Caco-2 (cell line): ENCODE measurements around the gene CASTOR2. TPM values are rescaled to one million over a fixed set of nuclear protein-coding genes. Genes with fewer than 3 reads are reported as not detected.

Experiments used
- BruUV-seq: library from RNA; stranded (reverse); fragments of 400-500 nt; replicated peaks from 2 replicates; lab custom pipeline; 2021; lab: Mats Ljungman, UMichigan
- CTCF ChIA-PET: fragments of 300-600 bp; sonication (Branson Sonifier 250); formaldehyde crosslinking; loops from one replicate; lab custom pipeline; 2022; ENCODE audit warnings: antibody characterized with exemption; lab: Charles Lee
- POLR2A ChIA-PET: fragments of 300-600 bp; sonication (Branson Sonifier 250); formaldehyde crosslinking; loops from one replicate; lab custom pipeline; 2022; ENCODE audit warnings: antibody characterized with exemption; lab: Charles Lee
- DNase-seq, 2 experiments: peaks; one replicate each; pipeline versions ENCODE4 v3.0.0 to v3.0.0-alpha.2; 2020 to 2022
- H3K27me3 ChIP-seq: replicated peaks from 2 replicates; pipeline ENCODE4 v1.6.0; 2011; ENCODE audit warnings: low read length; ENCODE audit not compliant: control insufficient read depth, insufficient read depth
- H3K36me3 ChIP-seq: 2 replicates; pipeline ENCODE4 v1.5.1; 2011; ENCODE audit warnings: low read length; ENCODE audit not compliant: control insufficient read depth, insufficient read depth
- H3K4me1 ChIP-seq: fragments of 250-450 bp; sonication (Bioruptor Pico); 2 replicates; pipeline ENCODE4 v1.5.1; 2020; ENCODE audit warnings: mild to moderate bottlenecking
- H3K4me3 ChIP-seq: 2 replicates; pipeline ENCODE4 v1.5.1; 2011; ENCODE audit warnings: low read depth, mild to moderate bottlenecking, control low read depth, low read length
- H3K9me3 ChIP-seq: fragments of 250-450 bp; sonication (Bioruptor Pico); 2 replicates; pipeline ENCODE4 v1.5.1; 2020; ENCODE audit warnings: mild to moderate bottlenecking, moderate library complexity
- H3K27ac Mint-ChIP-seq: one replicate; pipeline ENCODE4 v1.8.0; 2022; ENCODE audit warnings: mixed read lengths; ENCODE audit not compliant: unreplicated experiment
- H3K27me3 Mint-ChIP-seq: one replicate; pipeline ENCODE4 v1.8.0; 2022; ENCODE audit warnings: mixed read lengths; ENCODE audit not compliant: insufficient read depth, unreplicated experiment
- H3K36me3 Mint-ChIP-seq: one replicate; pipeline ENCODE4 v1.8.0; 2022; ENCODE audit warnings: mild to moderate bottlenecking, mixed read lengths; ENCODE audit not compliant: insufficient read depth, unreplicated experiment
- H3K4me1 Mint-ChIP-seq: one replicate; pipeline ENCODE4 v1.8.0; 2022; ENCODE audit warnings: low read depth, mixed read lengths; ENCODE audit not compliant: unreplicated experiment
- H3K4me3 Mint-ChIP-seq: one replicate; pipeline ENCODE4 v1.8.0; 2022; ENCODE audit warnings: mild to moderate bottlenecking, moderate library complexity, mixed read lengths; ENCODE audit not compliant: unreplicated experiment
- H3K9me3 Mint-ChIP-seq: one replicate; pipeline ENCODE4 v1.8.0; 2022; ENCODE audit warnings: mixed read lengths; ENCODE audit not compliant: unreplicated experiment
- CTCF ChIP-seq, 2 experiments: fragments of 200-600 bp in 1 of 2; IDR thresholded peaks; 1 replicate in 1 of 2; 2 replicates in 1 of 2; pipeline versions ENCODE4 v1.5.1 to v1.8.0; 2011 to 2022; ENCODE audit warnings: antibody characterized with exemption in 1 of 2, control low read depth in 1 of 2, inconsistent platforms in 1 of 2, low read depth in 1 of 2, low read length in 1 of 2, mild to moderate bottlenecking in 1 of 2, moderate library complexity in 1 of 2; ENCODE audit not compliant: insufficient read depth in 1 of 2, severe bottlenecking in 1 of 2, unreplicated experiment in 1 of 2
- intact Hi-C: fragments of 100-400 bp; cut with micrococcal nuclease; formaldehyde crosslinking; loops from one replicate; pipeline ENCODE4 v1.10.0; 2022; ENCODE audit not compliant: unreplicated experiment
- total RNA-seq: library from RNA; stranded (reverse); gene quantifications from 2 replicates; pipeline ENCODE4 v1.2.3, GENCODE V29; 2022

CASTOR2 gene
- total RNA-seq, 1 experiment from 2014 or later = 45.6 TPM

GRCh38 chr7:75048435-75049379 is 84.2 kb downstream of the CASTOR2 start:
- H3K36me3 ChIP-seq = peaks cover under 1% of the 10 kb centered on the region; the same call in 1 of the 2 replicates
- Mint-ChIP-seq H3K27ac (no peak overlapping the region), H3K9me3 (no peaks in the 10 kb centered on the region), H3K36me3 (peaks cover 49% of the 10 kb centered on the region), H3K4me3 (no peak overlapping the region), H3K27me3 (no peaks in the 10 kb centered on the region), H3K4me1 (no peaks in the 10 kb centered on the region)
- BruUV-seq = no TSS peak
- no peak overlapping the region for H3K4me3 ChIP-seq
- CTCF ChIA-PET = interaction anchor here (0.8 kb wide), 1 partner anchor 15 kb away, joined by 3 read pairs; no protein-coding TSS in a partner anchor
- DNase-seq = no peak
- H3K27me3 ChIP-seq = no peaks in the 10 kb centered on the region
- no peak for TF ChIP-seq CTCF (IDR thresholded peaks at IDR 0.05; ENCODE audit: insufficient read depth in 1 of 2, low read depth in 1 of 2, low read length in 1 of 2, severe bottlenecking in 1 of 2, unreplicated experiment in 1 of 2)
- H3K4me1 ChIP-seq = no peaks in the 10 kb centered on the region
- POLR2A ChIA-PET = no interaction called here
- H3K9me3 ChIP-seq = no peaks in the 10 kb centered on the region
- intact Hi-C loops = no loop called here

- H3K4me1 Mint-ChIP-seq = no peaks in the 10 kb centered on the region
- H3K36me3 Mint-ChIP-seq = peaks cover 59% of the 10 kb centered on the region
- no peak overlapping the region for H3K4me3 ChIP-seq
- intact Hi-C loops = no loop called here
- no peaks in the 10 kb centered on the region for H3K9me3 Mint-ChIP-seq
- no peaks in the 10 kb centered on the region for H3K4me1 ChIP-seq
- no peak overlapping the region for H3K4me3 Mint-ChIP-seq
- no peak for DNase-seq
- CTCF ChIA-PET = no interaction called here
- H3K27me3 ChIP-seq = no peaks in the 10 kb centered on the region
- BruUV-seq = no TSS peak
- H3K9me3 ChIP-seq = no peaks in the 10 kb centered on the region
- POLR2A ChIA-PET = no interaction called here
- no peaks in the 10 kb centered on the region; the same call in 1 of the 2 replicates for H3K36me3 ChIP-seq
- H3K27me3 Mint-ChIP-seq = no peaks in the 10 kb centered on the region
- H3K27ac Mint-ChIP-seq = no peak overlapping the region
- no peak for TF ChIP-seq CTCF (IDR thresholded peaks at IDR 0.05; ENCODE audit: insufficient read depth in 1 of 2, low read depth in 1 of 2, low read length in 1 of 2, severe bottlenecking in 1 of 2, unreplicated experiment in 1 of 2)
These were observed 85.3 kb downstream of the CASTOR2 start for GRCh38 chr7:75049817-75050216.

GRCh38 chr7:75050501-75050900 is 86.0 kb downstream of the CASTOR2 start:
- intact Hi-C loops = no loop called here
- H3K4me3 ChIP-seq = no peak overlapping the region
- H3K27me3 ChIP-seq = no peaks in the 10 kb centered on the region
- BruUV-seq = no TSS peak
- Mint-ChIP-seq H3K36me3 (peaks cover 63% of the 10 kb centered on the region), H3K27ac (no peak overlapping the region), H3K27me3 (no peaks in the 10 kb centered on the region), H3K4me3 (no peak overlapping the region), H3K9me3 (no peaks in the 10 kb centered on the region), H3K4me1 (no peaks in the 10 kb centered on the region)
- no peak for DNase-seq
- no peaks in the 10 kb centered on the region for H3K4me1 ChIP-seq
- no peaks in the 10 kb centered on the region for H3K36me3 ChIP-seq
- no peak for TF ChIP-seq CTCF (IDR thresholded peaks at IDR 0.05; ENCODE audit: insufficient read depth in 1 of 2, low read depth in 1 of 2, low read length in 1 of 2, severe bottlenecking in 1 of 2, unreplicated experiment in 1 of 2)
- CTCF ChIA-PET = no interaction called here
- H3K9me3 ChIP-seq = no peaks in the 10 kb centered on the region
- POLR2A ChIA-PET = no interaction called here
